HG03460 (cell line): Measurements from ENCODE around the gene NECTIN4.

Experiments used
- ATAC-seq: cut with Tn5 transposase; IDR thresholded peaks from one replicate; pipeline ENCODE4 v1.9.1; 2021; ENCODE audit not compliant: unreplicated experiment

The NECTIN4 gene

GRCh38 chr1:161083748-161084596 lies 5.4 kb downstream of the NECTIN4 start:
- no peak for ATAC-seq

DNA sequence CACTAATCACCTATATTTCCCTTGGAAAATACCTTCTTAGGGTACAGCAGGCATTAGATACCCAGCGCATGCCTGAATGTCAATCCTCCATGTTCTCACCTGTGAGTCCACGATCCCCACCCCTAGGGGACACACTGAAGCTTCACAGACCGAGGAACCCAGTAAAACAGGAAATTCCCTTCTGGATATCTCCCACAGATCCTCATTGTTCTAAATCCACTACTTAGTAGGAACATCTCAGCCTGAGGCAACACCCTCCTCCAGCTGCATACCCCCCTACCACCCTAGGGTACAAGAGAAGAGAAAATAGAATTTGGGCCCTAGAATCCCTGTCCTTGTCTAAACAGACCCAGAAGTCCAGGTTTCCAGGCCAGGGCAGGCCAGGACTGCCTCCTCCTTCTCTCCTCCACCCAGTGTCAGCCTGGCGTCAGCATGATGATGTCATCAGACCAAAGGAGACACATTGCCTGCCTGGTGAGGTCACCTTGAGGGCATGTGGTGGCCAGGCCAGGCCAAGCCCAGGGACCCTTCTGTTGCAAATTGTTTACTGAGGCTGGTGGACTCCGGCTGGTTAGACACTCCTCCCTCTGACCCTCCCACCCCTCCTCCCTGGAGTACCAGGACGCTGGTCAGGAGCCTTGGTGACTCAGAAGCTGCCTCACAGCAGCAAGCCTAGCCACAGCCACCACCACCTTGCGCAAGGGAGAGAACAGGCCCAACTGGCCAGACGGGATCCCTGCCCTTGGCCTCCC lies 6.2 kb downstream of the NECTIN4 start:
- ATAC-seq: no peak

DNA sequence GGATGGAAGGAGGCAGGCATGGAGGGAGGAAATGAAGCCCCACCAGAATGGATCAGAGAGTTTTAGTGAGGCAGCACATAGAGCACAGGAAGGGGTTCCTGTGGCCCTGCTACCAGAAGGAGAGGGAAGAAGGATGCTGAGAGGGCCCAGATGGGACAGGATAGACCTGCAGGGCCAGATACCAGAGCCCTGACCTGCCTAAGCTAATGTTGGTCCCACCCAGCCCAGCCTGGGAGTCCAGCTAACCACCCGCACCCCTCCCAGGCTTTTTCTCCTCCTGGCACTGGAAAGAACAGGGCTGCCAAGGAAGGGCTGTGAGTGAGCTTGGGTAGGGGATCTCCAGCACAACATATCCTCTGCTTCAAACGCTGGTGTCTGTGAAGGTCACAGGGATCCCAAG lies 6.9 kb downstream of the NECTIN4 start:
- no peak for ATAC-seq

DNA sequence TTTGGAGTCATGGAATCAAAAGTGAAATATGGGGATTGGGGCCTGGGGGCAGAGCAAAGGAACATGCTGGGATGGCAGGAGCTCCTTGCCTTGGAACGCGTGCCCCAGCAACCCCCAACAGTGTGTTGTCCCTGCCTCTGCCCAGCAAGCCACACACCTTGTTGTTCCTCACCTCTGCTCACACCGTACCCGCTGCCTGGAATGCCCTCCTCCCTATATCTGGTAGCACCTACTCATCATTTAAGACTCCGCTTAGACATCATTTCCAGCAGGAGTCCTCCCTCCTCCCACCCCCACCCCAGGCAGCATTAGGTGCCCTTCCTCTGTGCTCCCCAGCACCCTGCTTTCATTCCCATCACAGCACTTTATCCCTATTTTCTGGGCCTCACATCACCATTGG lies 7.8 kb downstream of the NECTIN4 start:
- no peak for ATAC-seq

DNA sequence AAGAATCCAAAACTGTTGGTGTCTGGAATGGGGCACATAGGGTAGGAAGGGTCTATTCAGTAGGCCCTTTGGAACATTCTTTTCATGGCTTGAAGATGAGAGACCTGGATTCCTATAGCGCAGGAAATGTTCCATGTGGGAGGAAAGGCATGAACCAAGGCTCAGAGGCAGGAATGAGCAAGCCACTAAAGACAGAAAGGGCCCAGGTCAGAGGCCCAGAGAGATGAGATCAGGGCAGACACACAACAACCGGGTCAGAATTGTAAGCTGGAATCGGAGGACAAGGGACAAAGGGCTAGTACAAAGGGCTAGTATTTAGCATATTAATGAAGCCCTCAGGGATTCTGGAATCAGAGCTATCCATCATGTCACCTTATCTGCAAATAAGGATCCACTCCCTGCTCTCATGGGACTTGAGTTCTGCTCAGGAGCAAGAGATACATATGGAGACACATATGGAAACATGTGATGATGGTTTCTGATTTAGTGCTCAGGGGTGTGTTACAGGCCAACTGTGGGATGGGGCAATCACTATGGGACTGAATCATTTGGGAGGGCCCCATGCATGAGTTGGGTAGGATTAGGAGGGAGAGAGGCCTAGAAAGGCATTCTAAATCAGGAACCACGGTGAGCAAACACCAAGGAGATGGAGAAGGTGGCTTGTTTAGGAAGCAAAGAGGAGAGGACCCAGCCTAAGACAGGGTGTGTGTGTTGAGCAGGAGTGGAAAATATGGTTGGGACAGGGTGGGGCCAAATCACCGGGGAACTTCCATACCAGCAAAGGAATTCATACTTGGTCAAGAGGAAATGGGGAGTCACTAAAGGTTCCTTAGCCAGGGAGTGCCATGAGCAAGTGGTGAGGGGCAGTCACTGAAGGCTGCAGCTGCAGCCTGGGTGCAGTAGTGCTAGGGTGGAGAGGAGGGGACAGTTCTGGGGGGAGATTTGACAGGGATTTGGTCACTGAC lies 8.6 kb downstream of the NECTIN4 start:
- ATAC-seq: no peak

DNA sequence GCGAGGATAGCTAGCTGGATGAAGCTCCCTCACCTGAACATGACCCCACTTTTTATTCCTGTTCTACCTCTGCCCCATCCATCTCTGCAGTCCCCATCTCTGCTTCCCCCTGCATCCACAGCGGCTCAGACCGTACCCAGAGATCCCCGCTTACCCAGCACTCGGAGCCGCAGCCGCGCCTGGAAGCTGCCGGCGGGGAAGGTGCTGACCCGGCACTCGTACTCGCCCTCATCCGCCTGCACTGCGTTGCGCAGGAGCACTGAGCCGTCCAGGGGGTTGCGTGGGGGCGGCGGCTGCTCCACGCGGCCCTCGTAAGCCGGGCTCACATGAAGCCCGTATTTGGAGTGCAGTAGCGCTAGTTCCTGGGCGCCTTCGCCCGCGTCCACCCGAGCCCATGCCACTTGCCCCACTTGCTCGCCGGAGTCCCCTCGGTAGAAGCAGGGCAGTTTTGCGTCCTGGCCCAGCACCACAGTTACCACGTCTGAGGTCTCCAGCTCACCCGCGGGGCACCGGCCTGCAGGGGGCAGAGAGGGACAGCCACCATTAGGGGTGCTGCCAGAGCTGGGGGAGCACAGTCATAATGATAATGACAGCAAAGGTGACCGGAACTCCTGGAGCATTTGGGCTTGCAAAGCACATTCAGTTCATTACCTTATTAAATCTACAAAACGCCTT lies 9.8 kb downstream of the NECTIN4 start:
- ATAC-seq: no peak

DNA sequence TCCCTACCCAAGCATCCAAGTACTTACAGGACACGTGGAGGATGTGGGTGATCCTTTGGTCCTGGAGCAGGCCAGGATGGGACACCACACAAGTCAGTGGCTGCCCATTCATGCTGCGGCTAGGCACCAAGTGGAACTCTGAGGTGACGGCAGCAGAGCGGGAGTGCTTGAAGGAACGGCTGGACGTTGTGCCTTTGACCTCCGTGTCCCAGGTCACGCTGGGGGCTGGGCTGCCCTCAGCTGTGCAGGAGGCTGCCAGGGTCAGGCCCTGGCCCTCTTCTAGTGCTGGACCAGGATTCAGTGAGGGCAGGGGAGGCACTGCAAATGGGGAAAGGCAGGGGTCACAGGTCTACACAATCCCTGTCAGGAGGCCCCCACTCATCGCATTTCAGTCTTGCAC lies 11.9 kb downstream of the NECTIN4 start:
- no peak for ATAC-seq

DNA sequence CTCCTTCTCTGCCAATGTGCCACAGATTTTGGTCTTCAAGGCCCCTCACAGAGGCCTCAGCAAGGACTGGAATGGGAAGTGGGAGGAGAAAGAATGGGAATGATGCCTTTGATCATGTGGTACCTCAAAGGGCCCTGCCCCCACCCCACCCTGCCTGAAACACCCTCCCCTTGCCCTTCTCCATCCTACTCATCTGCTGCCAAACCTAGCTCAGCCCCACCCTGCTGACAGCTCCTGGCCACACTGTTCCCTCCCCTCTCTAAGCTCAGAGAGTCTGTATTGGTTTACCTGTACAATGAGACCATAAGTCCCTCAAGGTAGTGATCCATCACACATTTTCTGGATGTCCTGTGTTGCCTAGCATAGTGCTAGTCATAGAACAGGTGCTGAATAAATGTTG lies 12.9 kb downstream of the NECTIN4 start:
- no peak for ATAC-seq

DNA sequence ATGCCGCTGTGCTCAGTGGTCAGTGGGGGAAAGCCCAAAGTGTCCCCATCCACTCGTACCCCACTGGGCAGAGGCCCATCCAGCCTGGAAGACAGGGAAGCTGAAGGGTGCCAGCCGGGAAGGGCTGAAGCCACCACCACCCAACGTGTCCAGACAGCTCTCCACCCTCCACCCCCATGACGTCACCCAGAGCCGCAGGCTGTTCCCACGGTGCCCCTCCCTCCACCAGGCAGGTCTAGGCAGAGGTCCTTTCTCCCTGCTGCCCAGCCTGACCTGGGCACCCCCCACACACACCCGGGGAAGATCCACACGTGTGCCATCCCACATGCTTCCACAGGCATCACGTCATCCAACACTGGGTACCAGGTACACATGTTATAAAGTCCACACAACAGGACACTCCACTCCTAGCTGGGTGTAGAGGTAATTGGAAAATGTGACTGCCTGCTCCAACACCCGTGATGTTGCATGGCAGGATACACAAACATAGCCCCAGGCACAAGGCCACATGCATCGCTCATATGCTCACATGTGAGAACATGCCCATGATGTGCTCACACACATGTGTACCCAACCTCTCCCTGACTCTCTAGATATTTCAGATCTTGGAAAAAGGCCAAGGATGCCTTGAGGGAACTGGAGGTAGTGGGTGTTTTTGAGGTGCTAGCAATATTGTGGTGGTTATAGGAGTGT lies 14.5 kb downstream of the NECTIN4 start:
- no peak for ATAC-seq

DNA sequence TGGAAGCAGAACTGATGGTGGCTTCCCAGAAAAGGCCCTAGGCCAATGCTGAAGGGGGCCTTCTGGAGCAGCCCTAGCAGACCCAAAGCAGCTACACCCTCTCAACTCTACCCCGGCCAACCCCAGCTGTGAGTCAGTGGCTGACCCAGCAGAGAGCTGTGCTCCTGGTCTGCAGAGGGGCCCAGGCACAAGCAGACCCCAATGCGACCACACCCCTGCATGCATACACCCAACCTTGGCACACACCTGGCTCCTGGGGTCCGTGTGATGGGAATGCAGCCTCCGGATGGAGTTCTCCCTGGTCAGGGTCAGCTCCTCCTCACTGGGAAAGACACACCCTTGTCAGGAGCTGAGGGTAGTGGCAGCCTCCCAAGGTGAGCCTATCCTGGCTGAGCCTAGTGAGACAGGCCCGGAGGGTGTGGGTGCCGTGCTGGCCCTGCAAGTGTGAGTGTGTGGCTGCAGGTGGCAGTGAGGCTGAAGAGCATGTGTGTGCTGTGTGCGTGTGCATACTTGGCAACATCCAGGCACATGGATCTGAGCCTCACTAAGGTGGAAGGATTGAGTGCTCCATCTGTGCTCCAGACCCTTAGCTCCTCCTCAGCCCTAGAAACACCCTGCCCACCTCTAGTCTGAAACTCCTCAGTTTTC lies 15.8 kb downstream of the NECTIN4 start:
- ATAC-seq: no peak

- ATAC-seq: no peak
Observed at GRCh38 chr1:161072751-161073449, 16.5 kb downstream of the NECTIN4 start.

GRCh38 chr1:161071886-161072371 lies 17.4 kb downstream of the NECTIN4 start:
- ATAC-seq: no peak

- no peak for ATAC-seq
Observed at GRCh38 chr1:161070761-161071160, 18.6 kb downstream of the NECTIN4 start.

DNA sequence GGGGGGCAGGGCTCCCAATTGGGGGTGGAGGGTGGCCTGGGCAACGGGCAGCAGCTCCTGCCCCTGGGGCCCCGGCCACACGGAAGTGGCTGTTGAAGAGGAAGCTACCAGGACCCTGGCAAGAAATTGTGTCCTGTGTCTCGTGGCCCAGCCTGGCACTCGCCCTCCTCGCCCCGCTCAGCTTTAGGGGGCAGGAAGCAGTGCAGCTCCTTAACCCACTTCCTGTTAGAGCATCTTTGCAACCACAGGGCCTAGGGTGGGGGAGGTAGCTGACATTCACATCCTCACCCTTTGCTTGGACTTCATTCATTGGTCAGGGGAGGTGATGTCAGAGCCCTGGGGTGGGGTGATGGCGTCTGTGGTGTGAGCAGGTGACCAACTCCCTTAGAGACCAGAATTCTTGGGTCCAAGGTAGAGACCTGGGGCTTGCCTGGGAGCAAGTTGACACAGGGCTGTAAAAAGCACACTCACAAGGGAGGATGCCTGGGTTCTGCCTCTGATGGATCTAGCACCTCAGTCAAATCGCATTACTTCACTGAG lies 19.6 kb downstream of the NECTIN4 start, which contains the start of gene ARHGAP30:
Gene ARHGAP30, minus strand, starts transcription at position 161 of the 540 bp plus-strand sequence. CDS start 267 bp downstream, outside the sequence.
- ATAC-seq: peak; percentile 76

GRCh38 chr1:161069241-161069640 lies 20.1 kb downstream of the NECTIN4 start:
- peak; percentile 0 for ATAC-seq

GRCh38 chr1:161068306-161069234 lies 20.8 kb downstream of the NECTIN4 start:
- peak; percentile 53 for ATAC-seq

GRCh38 chr1:161066694-161067093 lies 22.7 kb downstream of the NECTIN4 start:
- no peak for ATAC-seq
